HepG2 (cell line): Measurements from ENCODE around the gene HERPUD2.

Experiments
- ATF3 ChIP-seq: sonication (generic); formaldehyde crosslinking; IDR thresholded peaks from 2 replicates; pipeline ENCODE4 v1.4.0; 2020; ENCODE audit warnings: missing genetic modification reagents
- JUN ChIP-seq: sonication (generic); formaldehyde crosslinking; IDR thresholded peaks from 2 replicates; pipeline ENCODE4 v1.4.0; 2020; ENCODE audit warnings: mild to moderate bottlenecking, missing genetic modification reagents
- YY1 ChIP-seq: IDR thresholded peaks from 2 replicates; pipeline ENCODE4 v1.6.1; 2011; ENCODE audit warnings: low read length, low read depth, moderate library complexity, mild to moderate bottlenecking; ENCODE audit not compliant: insufficient read depth, insufficient replicate concordance

GRCh38 chr7:35694784-35695472 lies at the start of gene HERPUD2:
- TF ChIP-seq YY1 (peak; percentile 82), JUN (CRISPR knock-in tag) (0 out of 2 replicates have a peak, but pooled peaks have one; percentile 25), ATF3 (peak; percentile 29; the same call in 1 of the 2 replicates)
